Measurements from ENCODE around the gene KIF26B.
"Not testable (repeated sequence)": the region's sequence is repeated elsewhere in the genome, so short reads cannot be mapped to it uniquely, and the experiment has no call there.

KIF26B gene

GRCh38 chr1:245336984-245337355 lies 182.2 kb downstream of the KIF26B start:
- in situ Hi-C loops (cut with MboI; ENCODE audit: low sequenced_read_pairs) = not testable (repeated sequence)

GRCh38 chr1:245337829-245338484 lies 183.2 kb downstream of the KIF26B start:
- in situ Hi-C loops (cut with MboI; ENCODE audit: low sequenced_read_pairs) = no loop called here

GRCh38 chr1:245338485-245338877 lies 183.7 kb downstream of the KIF26B start:
- in situ Hi-C loops (cut with MboI; ENCODE audit: low sequenced_read_pairs) = no loop called here

- in situ Hi-C loops (cut with MboI; ENCODE audit: low sequenced_read_pairs) = no loop called here
Observed at GRCh38 chr1:245341743-245342142, 187.0 kb downstream of the KIF26B start.

- in situ Hi-C loops (cut with MboI; ENCODE audit: low sequenced_read_pairs) = no loop called here
Observed at GRCh38 chr1:245345191-245345884, 190.6 kb downstream of the KIF26B start.

GRCh38 chr1:245348626-245349025 lies 193.8 kb downstream of the KIF26B start:
- in situ Hi-C loops (cut with MboI; ENCODE audit: low sequenced_read_pairs) = no loop called here

GRCh38 chr1:245353411-245353810 lies 198.6 kb downstream of the KIF26B start:
- in situ Hi-C loops (cut with MboI; ENCODE audit: low sequenced_read_pairs) = no loop called here

DNA sequence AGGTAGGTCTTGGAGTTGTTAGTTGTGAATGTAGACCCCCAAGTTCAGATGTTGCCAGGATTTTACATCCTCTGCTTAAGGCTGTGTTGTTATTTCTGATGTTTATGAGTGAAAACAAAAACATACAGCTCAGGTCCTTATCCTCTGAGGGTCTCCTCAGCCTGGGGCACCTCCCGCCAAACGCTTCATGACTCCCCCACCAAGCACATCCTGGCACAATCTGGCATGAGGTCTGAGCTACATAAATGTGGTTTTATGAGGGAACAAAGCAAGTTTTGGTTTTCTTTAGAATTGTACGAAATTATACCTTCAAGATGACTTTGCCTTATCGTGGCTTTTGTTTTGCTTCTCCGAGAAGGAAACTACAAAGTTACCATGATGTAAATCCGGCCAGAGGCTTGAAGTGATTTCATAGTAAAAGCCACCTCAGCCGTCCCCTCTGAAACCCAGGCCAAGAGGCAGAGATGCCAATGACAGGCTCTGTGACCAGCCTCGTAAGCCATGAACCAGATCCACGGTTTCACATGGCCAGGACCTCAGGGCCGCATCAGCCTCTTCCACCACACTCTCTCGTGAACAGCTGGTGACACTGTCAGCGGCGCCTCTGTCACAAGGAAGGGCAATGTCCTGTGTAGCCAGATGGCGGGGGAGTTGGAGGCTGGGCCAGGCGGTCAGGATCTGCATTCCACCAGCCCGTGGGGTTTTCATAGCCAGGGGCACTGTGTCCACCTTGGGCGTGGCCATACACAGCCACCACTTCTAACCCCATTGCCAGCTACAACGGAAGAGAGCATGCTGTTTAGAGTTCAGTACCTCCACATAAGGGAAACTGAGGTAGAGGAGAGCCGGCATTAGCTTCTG lies 199.4 kb downstream of the KIF26B start:
- in situ Hi-C loops (cut with MboI; ENCODE audit: low sequenced_read_pairs) = no loop called here

DNA sequence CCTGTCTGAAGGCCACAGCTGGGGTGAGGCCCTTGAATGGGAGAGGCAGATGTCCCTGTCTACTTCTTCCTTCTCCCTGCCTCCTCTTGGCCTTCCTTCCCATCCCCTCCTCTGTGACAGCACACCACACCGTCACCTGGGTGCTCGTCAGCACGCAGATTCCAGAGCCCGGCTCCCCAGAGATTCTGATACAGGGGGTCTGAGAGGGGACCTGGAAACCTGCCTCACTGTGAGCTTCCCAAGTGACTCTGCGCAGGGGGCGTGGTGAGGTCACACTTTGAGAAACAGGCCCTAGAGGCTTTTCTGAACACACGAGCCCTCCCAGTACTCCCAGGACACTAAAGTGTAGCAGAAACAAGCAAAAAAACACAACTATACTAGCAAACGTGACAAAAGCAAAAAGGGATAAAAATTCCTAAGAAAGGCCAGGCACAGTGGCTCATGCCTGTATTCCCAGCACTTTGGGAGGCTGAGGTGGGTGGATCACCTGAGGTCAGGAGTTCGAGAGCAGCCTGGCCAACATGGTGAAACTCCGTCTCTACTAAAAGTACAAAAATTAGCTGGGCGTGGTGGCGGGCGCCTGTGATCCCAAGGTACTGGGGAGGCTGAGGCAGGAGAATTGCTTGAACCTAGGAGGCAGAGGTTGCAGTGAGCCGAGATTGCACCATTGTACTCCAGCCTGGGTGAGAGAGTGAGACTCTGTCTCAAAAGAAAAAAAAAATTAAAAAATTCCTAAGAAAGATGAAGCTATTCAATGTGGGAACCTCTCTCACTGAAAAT lies 201.3 kb downstream of the KIF26B start:
- in situ Hi-C loops (cut with MboI; ENCODE audit: low sequenced_read_pairs) = not testable (repeated sequence)

DNA sequence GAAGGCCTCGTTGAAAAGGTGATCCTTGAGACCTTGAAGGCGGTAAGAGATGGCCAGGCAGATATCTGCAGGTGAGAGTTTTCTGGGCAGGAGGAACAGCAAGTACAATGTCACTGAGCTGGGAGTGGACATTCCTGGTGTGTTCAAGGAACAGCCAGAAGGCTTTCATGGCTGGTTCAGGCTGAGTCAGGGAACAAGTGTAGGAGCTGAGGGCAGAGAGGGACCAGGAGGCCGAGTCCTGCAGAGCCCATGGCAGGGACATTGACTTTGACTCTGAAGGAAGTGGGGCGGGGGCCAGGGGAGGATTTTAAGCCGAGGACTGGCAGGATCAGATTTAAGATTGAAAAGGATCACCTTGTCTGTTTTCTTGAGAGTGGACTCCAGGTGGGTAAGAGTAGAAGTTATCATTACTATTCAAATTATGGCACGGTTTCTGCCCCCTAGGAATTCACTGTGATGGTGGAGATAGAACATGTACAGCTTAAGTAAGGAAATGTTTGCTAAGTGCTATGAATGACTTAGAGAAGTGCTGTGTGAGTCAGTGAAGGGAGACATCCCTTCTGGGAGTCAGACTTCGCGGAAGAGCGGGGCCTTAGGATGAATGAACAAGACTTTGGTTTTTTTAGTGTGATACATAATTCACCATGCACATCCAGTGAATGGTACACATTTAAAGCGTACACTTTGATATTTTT lies 202.3 kb downstream of the KIF26B start:
- in situ Hi-C loops (cut with MboI; ENCODE audit: low sequenced_read_pairs) = no loop called here

DNA sequence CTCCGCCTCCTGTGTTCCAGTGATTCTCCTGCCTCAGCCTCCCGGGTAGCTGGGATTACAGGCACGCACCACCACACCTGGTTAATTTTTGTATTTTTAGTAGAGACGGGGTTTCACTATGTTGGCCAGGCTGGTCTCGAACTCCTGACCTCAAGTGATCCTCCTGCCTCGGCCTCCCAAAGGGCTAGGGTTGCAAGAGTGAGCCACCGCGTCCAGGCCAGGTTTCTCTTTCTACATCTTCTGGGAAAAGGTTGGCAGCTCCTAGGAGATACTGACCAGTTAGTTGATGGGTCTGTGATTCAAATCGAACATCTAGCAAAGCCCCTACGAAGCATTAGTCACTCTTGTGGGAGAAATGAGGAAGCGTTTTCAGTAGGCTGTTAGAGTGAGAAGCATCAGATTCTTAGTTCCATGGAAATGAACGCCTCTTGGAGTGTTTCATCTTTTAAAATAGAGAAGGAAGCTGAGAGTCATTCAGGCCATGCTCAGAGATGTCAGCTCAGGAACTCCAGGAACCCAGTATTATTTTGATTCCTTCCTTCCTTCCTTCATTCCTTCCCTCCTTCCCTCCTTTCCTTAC lies 204.4 kb downstream of the KIF26B start:
- in situ Hi-C loops (cut with MboI; ENCODE audit: low sequenced_read_pairs) = not testable (repeated sequence)

DNA sequence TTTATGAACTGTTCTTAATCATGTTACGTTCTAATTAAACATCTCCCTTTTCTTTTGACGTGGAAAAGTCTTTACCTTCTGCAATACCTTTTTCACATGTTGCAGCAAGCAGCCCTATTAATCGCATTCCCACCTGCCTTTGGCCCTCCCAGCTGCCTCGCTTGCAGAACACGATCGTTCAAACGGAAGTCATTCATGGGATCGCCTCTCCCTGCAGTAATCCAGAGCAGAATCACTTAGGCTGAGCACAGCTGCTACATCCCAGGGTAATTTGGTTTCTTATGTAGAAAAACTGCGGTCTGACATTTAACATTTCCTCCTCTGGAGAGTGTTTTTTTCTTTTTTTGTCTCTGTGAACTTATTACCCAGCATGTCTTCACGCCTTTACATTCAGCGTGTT lies 206.3 kb downstream of the KIF26B start:
- in situ Hi-C loops (cut with MboI; ENCODE audit: low sequenced_read_pairs) = no loop called here

DNA sequence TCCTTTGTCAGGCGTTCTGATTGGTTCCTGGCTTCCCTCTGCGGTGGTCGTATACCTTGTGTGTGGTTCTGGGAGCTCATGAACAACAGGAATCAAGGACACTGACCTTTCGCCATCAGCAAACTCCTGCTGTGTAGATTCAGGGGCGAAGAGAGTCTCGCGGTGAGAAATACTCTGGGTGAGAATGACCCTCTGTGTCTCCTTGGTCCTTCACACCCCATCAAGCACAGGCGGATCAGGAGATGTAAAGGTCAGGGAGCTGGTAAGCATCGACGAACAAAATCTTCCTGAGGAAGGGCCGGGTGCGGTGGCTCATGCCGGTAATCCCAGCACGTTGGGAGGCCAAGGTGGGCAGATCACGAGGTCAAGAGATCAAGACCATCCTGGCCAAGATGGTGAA lies 207.2 kb downstream of the KIF26B start:
- in situ Hi-C loops (cut with MboI; ENCODE audit: low sequenced_read_pairs) = no loop called here

DNA sequence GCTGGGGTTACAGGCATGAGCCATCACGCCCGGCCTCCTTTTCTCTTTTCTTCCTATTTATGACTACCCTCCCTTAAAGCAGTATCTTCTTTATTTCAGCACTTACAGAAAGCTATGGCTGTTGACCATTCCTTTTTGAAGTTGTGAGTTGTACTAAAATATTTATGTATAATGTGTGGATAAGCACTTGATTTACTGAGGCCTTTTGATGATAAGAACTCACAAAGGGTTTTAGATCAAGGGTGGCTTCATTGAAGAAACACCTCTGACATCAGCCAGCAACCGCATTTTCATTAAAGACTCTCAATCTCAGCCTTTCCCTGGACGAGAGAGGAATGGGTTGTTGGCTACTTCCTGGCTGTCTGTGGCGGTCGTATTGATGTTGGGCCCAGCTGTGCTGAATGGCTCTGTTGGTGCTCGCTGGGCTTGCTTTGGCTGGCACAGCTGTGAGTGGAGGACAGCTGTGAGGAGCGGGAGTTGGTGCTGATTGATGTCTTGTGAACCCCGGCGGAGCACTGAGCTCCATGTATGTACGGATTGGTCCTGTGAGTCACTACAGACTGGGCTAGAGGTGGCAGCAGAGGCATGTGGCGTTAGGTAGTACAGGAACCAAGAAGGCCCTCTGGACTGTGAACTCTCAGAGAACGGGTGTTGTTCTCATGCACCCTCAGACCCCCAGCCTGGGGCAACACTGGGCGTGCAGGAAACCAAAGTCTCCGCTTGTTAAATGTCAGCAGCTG lies 208.8 kb downstream of the KIF26B start:
- in situ Hi-C loops (cut with MboI; ENCODE audit: low sequenced_read_pairs) = no loop called here

- in situ Hi-C loops (cut with MboI; ENCODE audit: low sequenced_read_pairs) = no loop called here
Observed at GRCh38 chr1:245365095-245366020, 210.6 kb downstream of the KIF26B start.

DNA sequence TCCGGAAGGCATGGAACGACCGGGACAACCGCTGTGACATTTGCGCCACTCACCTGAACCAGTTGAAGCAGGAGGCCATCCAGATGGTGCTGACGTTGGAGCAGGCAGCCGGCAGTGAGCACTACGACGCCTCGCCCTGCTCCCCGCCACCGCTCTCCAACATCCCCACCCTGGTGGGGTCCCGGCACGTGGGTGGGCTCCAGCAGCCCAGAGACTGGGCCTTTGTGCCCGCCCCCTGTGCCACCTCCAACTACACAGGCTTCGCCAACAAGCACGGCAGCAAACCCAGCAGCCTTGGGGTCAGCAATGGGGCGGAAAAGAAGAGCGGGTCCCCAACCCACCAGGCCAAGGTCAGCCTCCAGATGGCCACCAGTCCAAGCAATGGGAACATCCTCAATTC lies 212.1 kb downstream of the KIF26B start:
- in situ Hi-C loops (cut with MboI; ENCODE audit: low sequenced_read_pairs) = no loop called here

DNA sequence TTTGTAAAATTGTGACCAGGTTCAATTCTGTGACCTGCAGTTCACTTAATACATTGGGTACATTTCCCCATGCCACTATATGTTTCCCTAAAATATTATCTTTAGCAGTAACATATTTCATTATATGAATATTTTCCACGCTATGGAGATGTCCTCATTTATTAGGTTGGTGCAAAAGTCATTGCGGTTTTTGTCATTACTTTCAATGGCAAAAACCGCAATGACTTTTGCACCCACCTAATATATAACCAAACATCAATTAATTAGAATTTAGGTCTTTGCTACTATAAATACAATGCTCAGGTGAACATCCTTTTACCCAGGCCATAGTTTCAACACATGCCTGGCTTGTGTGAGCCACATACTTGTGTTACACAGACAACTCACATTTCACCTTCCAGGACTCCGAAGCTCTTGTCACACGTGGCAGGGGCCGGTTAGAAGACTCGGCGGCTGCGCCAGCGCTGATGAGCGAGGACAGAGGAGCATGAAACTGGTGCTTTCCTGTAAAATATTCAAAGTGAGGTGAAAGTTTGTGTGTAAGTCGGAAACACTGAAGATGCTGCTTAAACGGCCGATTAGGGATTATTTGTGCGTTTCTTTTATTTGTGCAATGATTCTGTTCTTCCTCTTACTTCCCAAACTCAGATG lies 215.5 kb downstream of the KIF26B start:
- in situ Hi-C loops (cut with MboI; ENCODE audit: low sequenced_read_pairs) = no loop called here

Data from HL-60/S4 treated with retinoic acid at 250 ng/mL for 4 days and 3 days (cell line).